ENCODE measurements around the gene TBL1XR1. TPM values are rescaled to one million over a fixed set of nuclear protein-coding genes. Genes with fewer than 3 reads are reported as not detected.

The TBL1XR1 gene
- total RNA-seq, 1 experiment from 2014 or later: 127 TPM

DNA sequence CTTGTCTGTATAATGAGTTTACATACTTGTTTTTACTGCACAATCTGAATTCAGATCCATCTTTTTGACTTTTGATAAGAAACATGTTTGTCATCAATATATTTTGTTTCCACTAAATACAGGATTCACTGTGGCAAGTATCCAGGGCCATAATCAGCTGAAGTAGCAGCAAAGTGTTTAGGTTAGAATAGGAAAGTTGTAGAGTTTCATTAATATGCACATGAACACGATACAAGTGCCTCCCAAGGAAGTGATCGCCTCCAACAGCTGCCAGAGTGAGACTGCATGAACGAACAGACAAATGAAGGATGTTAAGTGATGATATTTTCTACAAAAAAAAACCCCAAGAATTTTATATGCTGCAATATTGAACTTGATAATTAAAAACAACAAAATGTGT is 204.3 kb downstream of the TBL1XR1 start:
- peaks cover 6% of the 10 kb centered on the region; the same call in 1 of the 2 replicates for H3K9me3 ChIP-seq
- no peak overlapping the region for H3K4me3 Mint-ChIP-seq (ENCODE audit: unreplicated experiment)
- H3K36me3 ChIP-seq (ENCODE audit: control insufficient read depth, insufficient read depth, low read length): no peaks in the 10 kb centered on the region
- no peaks in the 10 kb centered on the region for H3K27me3 ChIP-seq (replicated peaks; ENCODE audit: control insufficient read depth, insufficient read depth, low read length)
- intact Hi-C loops (cut with micrococcal nuclease; ENCODE audit: unreplicated experiment): no loop called here
- ChIA-PET CTCF (no interaction called here), POLR2A (no interaction called here)
- H3K4me1 ChIP-seq: peaks cover 5% of the 10 kb centered on the region; the same call in 1 of the 2 replicates
- no peak for DNase-seq
- peaks cover 8% of the 10 kb centered on the region for H3K4me1 Mint-ChIP-seq (ENCODE audit: low read depth, unreplicated experiment)
- no peak overlapping the region for H3K4me3 ChIP-seq (ENCODE audit: low read depth, low read length)
- no peak for TF ChIP-seq CTCF (IDR thresholded peaks at IDR 0.05; ENCODE audit: insufficient read depth in 1 of 2, low read depth in 1 of 2, low read length in 1 of 2, severe bottlenecking in 1 of 2, unreplicated experiment in 1 of 2)
- H3K27ac Mint-ChIP-seq (ENCODE audit: unreplicated experiment): no peak overlapping the region
- no peaks in the 10 kb centered on the region for H3K27me3 Mint-ChIP-seq (ENCODE audit: insufficient read depth, unreplicated experiment)
- H3K9me3 Mint-ChIP-seq (ENCODE audit: unreplicated experiment): peaks cover 9% of the 10 kb centered on the region
- peaks cover 6% of the 10 kb centered on the region for H3K36me3 Mint-ChIP-seq (ENCODE audit: insufficient read depth, unreplicated experiment)
- BruUV-seq (replicated peaks): no TSS peak

GRCh38 chr3:176992565-176992964 is 204.7 kb downstream of the TBL1XR1 start:
- DNase-seq: no peak
- Mint-ChIP-seq H3K27ac (ENCODE audit: unreplicated experiment) (no peak overlapping the region), H3K9me3 (ENCODE audit: unreplicated experiment) (peaks cover 9% of the 10 kb centered on the region), H3K4me1 (ENCODE audit: low read depth, unreplicated experiment) (peaks cover 8% of the 10 kb centered on the region), H3K36me3 (ENCODE audit: insufficient read depth, unreplicated experiment) (peaks cover 6% of the 10 kb centered on the region), H3K4me3 (ENCODE audit: unreplicated experiment) (no peak overlapping the region), H3K27me3 (ENCODE audit: insufficient read depth, unreplicated experiment) (no peaks in the 10 kb centered on the region)
- TF ChIP-seq CTCF (IDR thresholded peaks at IDR 0.05; ENCODE audit: insufficient read depth in 1 of 2, low read depth in 1 of 2, low read length in 1 of 2, severe bottlenecking in 1 of 2, unreplicated experiment in 1 of 2): no peak
- Histone ChIP-seq H3K4me1 (peaks cover 5% of the 10 kb centered on the region; the same call in 1 of the 2 replicates), H3K9me3 (peaks cover 6% of the 10 kb centered on the region; the same call in 1 of the 2 replicates), H3K4me3 (ENCODE audit: low read depth, low read length) (no peak overlapping the region), H3K36me3 (ENCODE audit: control insufficient read depth, insufficient read depth, low read length) (no peaks in the 10 kb centered on the region), H3K27me3 (replicated peaks; ENCODE audit: control insufficient read depth, insufficient read depth, low read length) (no peaks in the 10 kb centered on the region)
- POLR2A ChIA-PET: no interaction called here
- intact Hi-C loops (cut with micrococcal nuclease; ENCODE audit: unreplicated experiment): no loop called here
- no TSS peak for BruUV-seq (replicated peaks)
- CTCF ChIA-PET: no interaction called here

DNA sequence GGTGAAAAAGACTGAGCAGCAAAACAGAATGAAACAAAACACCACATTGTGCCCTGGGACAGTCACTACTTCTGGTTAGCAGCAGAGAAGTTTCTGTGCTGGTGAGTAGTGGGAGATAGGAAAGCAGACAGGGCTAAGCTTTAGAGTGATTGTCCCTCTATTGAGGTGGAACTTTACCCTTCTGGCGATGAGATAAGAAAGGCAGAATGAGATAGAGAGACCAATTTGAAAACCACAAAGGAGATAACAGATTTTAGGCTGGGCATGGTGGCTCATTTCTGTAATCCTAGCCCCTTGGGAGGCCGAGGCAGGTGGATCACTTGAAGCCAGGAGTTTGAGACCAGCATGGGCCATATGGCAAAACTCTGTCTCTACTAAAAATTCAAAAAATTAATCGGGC is 208.5 kb downstream of the TBL1XR1 start:
- no peak overlapping the region for H3K4me3 Mint-ChIP-seq (ENCODE audit: unreplicated experiment)
- POLR2A ChIA-PET: no interaction called here
- H3K9me3 ChIP-seq: peaks cover 6% of the 10 kb centered on the region; the same call in 1 of the 2 replicates
- H3K27me3 Mint-ChIP-seq (ENCODE audit: insufficient read depth, unreplicated experiment): no peaks in the 10 kb centered on the region
- H3K36me3 ChIP-seq (ENCODE audit: control insufficient read depth, insufficient read depth, low read length): no peaks in the 10 kb centered on the region
- no peaks in the 10 kb centered on the region for H3K27me3 ChIP-seq (replicated peaks; ENCODE audit: control insufficient read depth, insufficient read depth, low read length)
- BruUV-seq (replicated peaks): no TSS peak
- TF ChIP-seq CTCF (IDR thresholded peaks at IDR 0.05; ENCODE audit: insufficient read depth in 1 of 2, low read depth in 1 of 2, low read length in 1 of 2, severe bottlenecking in 1 of 2, unreplicated experiment in 1 of 2): no peak
- peaks cover 5% of the 10 kb centered on the region; the same call in 1 of the 2 replicates for H3K4me1 ChIP-seq
- peaks cover 6% of the 10 kb centered on the region for H3K36me3 Mint-ChIP-seq (ENCODE audit: insufficient read depth, unreplicated experiment)
- CTCF ChIA-PET: no interaction called here
- peaks cover 9% of the 10 kb centered on the region for H3K9me3 Mint-ChIP-seq (ENCODE audit: unreplicated experiment)
- no peak overlapping the region for H3K27ac Mint-ChIP-seq (ENCODE audit: unreplicated experiment)
- H3K4me1 Mint-ChIP-seq (ENCODE audit: low read depth, unreplicated experiment): peaks cover 8% of the 10 kb centered on the region
- H3K4me3 ChIP-seq (ENCODE audit: low read depth, low read length): no peak overlapping the region
- DNase-seq: no peak
- intact Hi-C loops (cut with micrococcal nuclease; ENCODE audit: unreplicated experiment): no loop called here
